HepG2 (cell line): ENCODE data around the gene TMEM185A. TPM values are rescaled to one million over a fixed set of nuclear protein-coding genes. Genes with fewer than 3 reads are reported as not detected.

ENCODE experiments used
- ATAC-seq: fragments of 200-7000 bp; cut with Tn5 transposase; 3 replicates; pipeline ENCODE4 v1.9.1; 2020; ENCODE audit warnings: mild to moderate bottlenecking, moderate library complexity
- BruUV-seq: library from RNA; stranded (reverse); fragments of 400-500 nt; replicated peaks from 2 replicates; lab custom pipeline; 2021; lab: Mats Ljungman, UMichigan
- CTCF ChIA-PET: fragments of 300-600 bp; formaldehyde crosslinking; extraction: SDS; loops from one replicate; lab custom pipeline; 2021; ENCODE audit warnings: low total read pairs, inconsistent platforms, low intra/inter-chr PET ratio; lab: Yijun Ruan, JAX
- POLR2A ChIA-PET: fragments of 350-600 bp; sonication (Branson Sonifier 250); formaldehyde crosslinking; loops from one replicate; lab custom pipeline; 2020; ENCODE audit warnings: antibody characterized with exemption, inconsistent platforms; lab: Yijun Ruan, JAX
- DNase-seq: peaks from one replicate; pipeline ENCODE4 v3.0.0-alpha.2; 2015; ENCODE audit warnings: low spot score
- FAIRE-seq: peaks from 3 replicates; lab custom pipeline; 2011; peaks lifted over from hg19 to GRCh38; lab: Jason Lieb, UNC
- H2AFZ ChIP-seq: one replicate; pipeline ENCODE4 v1.6.1; 2011; ENCODE audit warnings: low read length, inconsistent platforms
- H3K27ac ChIP-seq: fragments of 300-600 bp; 3 replicates; pipeline ENCODE4 v1.8.0; 2011; ENCODE audit warnings: mixed run types, mild to moderate bottlenecking, mixed read lengths, low read length, inconsistent platforms; ENCODE audit not compliant: insufficient read depth; ENCODE audit errors: extremely low read length
- H3K27me3 ChIP-seq, 2 experiments: fragments of 200-600 bp in 1 of 2; 2 replicates in 1 of 2; 3 replicates in 1 of 2; pipeline versions ENCODE4 v1.6.0 to v1.8.0; 2011; ENCODE audit warnings: low read length in 2 of 2, mild to moderate bottlenecking in 2 of 2, moderate library complexity in 2 of 2, inconsistent platforms in 1 of 2; ENCODE audit not compliant: insufficient read depth in 2 of 2, control insufficient read depth in 1 of 2
- H3K36me3 ChIP-seq, 2 experiments: fragments of 200-600 bp in 1 of 2; replicated peaks in 1 of 2; 2 replicates in 1 of 2; 3 replicates in 1 of 2; pipeline versions ENCODE4 v1.5.1 to v1.8.0; 2011; ENCODE audit warnings: low read length in 2 of 2, inconsistent platforms in 1 of 2; ENCODE audit not compliant: insufficient read depth in 2 of 2, control insufficient read depth in 1 of 2
- H3K4me1 ChIP-seq: 2 replicates; pipeline ENCODE4 v1.5.1; 2012; ENCODE audit warnings: low read length, inconsistent platforms; ENCODE audit not compliant: insufficient read depth
- H3K4me2 ChIP-seq: 2 replicates; pipeline ENCODE4 v1.6.0; 2011; ENCODE audit warnings: low read depth, low read length, inconsistent platforms
- H3K4me3 ChIP-seq, 3 experiments: fragments of 200-600 bp in 1 of 3; sonication (generic), shearing (Covaris generic) in 1 of 3; replicated peaks in 1 of 3; 2 replicates each; pipeline ENCODE4 v1.5.1; 2011 to 2016; ENCODE audit warnings: low read length in 3 of 3, inconsistent platforms in 2 of 3, low read depth in 2 of 3, mild to moderate bottlenecking in 2 of 3, control low read depth in 1 of 3, mixed read lengths in 1 of 3; ENCODE audit not compliant: insufficient read depth in 1 of 3
- H3K79me2 ChIP-seq: one replicate; pipeline ENCODE4 v1.6.1; 2011; ENCODE audit warnings: low read length, inconsistent platforms; ENCODE audit not compliant: insufficient read depth
- H3K9ac ChIP-seq: 2 replicates; pipeline ENCODE4 v1.6.0; 2011; ENCODE audit warnings: mild to moderate bottlenecking, low read depth, low read length, inconsistent platforms; ENCODE audit not compliant: insufficient read depth
- H3K9me3 ChIP-seq: 2 replicates; pipeline ENCODE4 v1.5.1; 2012; ENCODE audit warnings: mild to moderate bottlenecking, low read length
- H4K20me1 ChIP-seq: 2 replicates; pipeline ENCODE4 v1.6.0; 2011; ENCODE audit warnings: inconsistent platforms, mild to moderate bottlenecking, low read length, moderate library complexity; ENCODE audit not compliant: insufficient read depth
- DMAP1 ChIP-seq: IDR thresholded peaks from 2 replicates; pipeline ENCODE4 v1.6.1; 2016
- EZH2 ChIP-seq: conservative IDR thresholded peaks from 2 replicates; pipeline ENCODE4 v1.6.1; 2012; ENCODE audit warnings: mild to moderate bottlenecking, low read depth, low read length, moderate library complexity
- FLYWCH1 ChIP-seq: sonication (generic); formaldehyde crosslinking; IDR thresholded peaks from 2 replicates; pipeline ENCODE4 v1.8.1; 2023; ENCODE audit warnings: mild to moderate bottlenecking, missing genetic modification reagents
- GTF3A ChIP-seq: sonication (generic); formaldehyde crosslinking; conservative IDR thresholded peaks from 2 replicates; pipeline ENCODE4 v1.4.0; 2020; ENCODE audit warnings: mild to moderate bottlenecking, missing genetic modification reagents
- HNF4A ChIP-seq: sonication (generic); formaldehyde crosslinking; IDR thresholded peaks from 2 replicates; pipeline ENCODE4 v1.4.0; 2020; ENCODE audit warnings: missing genetic modification reagents
- NFE2 ChIP-seq: sonication (generic); formaldehyde crosslinking; IDR thresholded peaks from 2 replicates; pipeline ENCODE4 v1.4.0; 2020; ENCODE audit warnings: missing genetic modification reagents
- SSRP1 ChIP-seq: IDR thresholded peaks from 2 replicates; pipeline ENCODE4 v1.6.1; 2016; ENCODE audit warnings: control low read depth
- TCF12 ChIP-seq, 2 experiments: fragments of 450-650 bp in 1 of 2; sonication (generic) in 1 of 2; formaldehyde crosslinking in 1 of 2; IDR thresholded peaks; 2 replicates each; pipeline versions ENCODE4 v1.6.1 to v1.8.0; 2017 to 2022; ENCODE audit warnings: antibody characterized with exemption in 1 of 2, mild to moderate bottlenecking in 1 of 2, missing genetic modification reagents in 1 of 2, moderate library complexity in 1 of 2
- ZFP41 ChIP-seq: sonication (generic); formaldehyde crosslinking; IDR thresholded peaks from 2 replicates; pipeline ENCODE4 v1.4.0; 2020; ENCODE audit warnings: mild to moderate bottlenecking, missing genetic modification reagents, borderline replicate concordance
- ZNF562 ChIP-seq: sonication (generic); formaldehyde crosslinking; IDR thresholded peaks from 2 replicates; pipeline ENCODE4 v1.8.0; 2022; ENCODE audit warnings: missing genetic modification reagents, borderline replicate concordance
- ZNF83 ChIP-seq: sonication (generic); formaldehyde crosslinking; IDR thresholded peaks from 2 replicates; pipeline ENCODE4 v1.4.0; 2020; ENCODE audit warnings: missing genetic modification reagents, mild to moderate bottlenecking, borderline replicate concordance
- WGBS: methylation state at CpG from one replicate; pipeline ENCODE4 v1.1.6; 2017; ENCODE audit warnings: low lambda C conversion rate; 5-methylcytosine and 5-hydroxymethylcytosine counted together
- in situ Hi-C: cut with HindIII; loops from 2 replicates; pipeline ENCODE4 v1.10.0; 2017; ENCODE audit warnings: low pct_unique_long_range_greater_than_20kb; ENCODE audit not compliant: extremely low pct_ligation_motif_present
- intact Hi-C: fragments of 100-400 bp; cut with micrococcal nuclease; formaldehyde crosslinking; loops from one replicate; pipeline ENCODE4 v1.10.0; 2022; ENCODE audit not compliant: unreplicated experiment
- polyA plus RNA-seq, 8 experiments: library from polyadenylated mRNA; depleted of rRNA in 3 of 8; stranded (reverse) in 7 of 8; unstranded in 1 of 8; fragments of >200 nt; fragmentation: Illumina TruSeq in 4 of 8; extraction: Trizol in 4 of 8; gene quantifications; 2 replicates each; pipeline versions ENCODE4 v1.2.1 to v1.2.3, GENCODE V29; 2011 to 2016; ENCODE audit warnings: low read depth in 4 of 8, missing spikeins in 1 of 8, mixed read lengths in 1 of 8; ENCODE audit not compliant: insufficient read depth in 1 of 8
- total RNA-seq, 5 experiments: library from RNA; depleted of rRNA; stranded (reverse); fragments of >200 nt; fragmentation: Illumina TruSeq; extraction: Trizol; gene quantifications; 2 replicates each; pipeline ENCODE4 v1.2.3, GENCODE V29; 2016; ENCODE audit warnings: low read depth in 1 of 5
- TF ChIP-seq, protein P1 (sequence below), 2 experiments: sonication (generic) in 1 of 2; formaldehyde crosslinking in 1 of 2; IDR thresholded peaks; 2 replicates each; pipeline versions ENCODE4 v1.6.1 to v1.9.0; 2014 to 2022; ENCODE audit warnings: antibody characterized with exemption in 1 of 2, borderline replicate concordance in 1 of 2, inconsistent platforms in 1 of 2, low read depth in 1 of 2, missing genetic modification reagents in 1 of 2
- TF ChIP-seq, protein P2 (sequence below): IDR thresholded peaks from 2 replicates; pipeline ENCODE4 v1.6.1; 2016; ENCODE audit warnings: low read depth
- TF ChIP-seq, protein P3 (sequence below): sonication (generic); formaldehyde crosslinking; IDR thresholded peaks from 2 replicates; pipeline ENCODE4 v1.4.0; 2020; ENCODE audit warnings: missing genetic modification reagents

Gene TMEM185A
- total and polyA plus RNA-seq, 2 of the 13 experiments (the other 11 are each of a cell fraction or from before 2014, with no cell fraction given) = 5.9 to 10.5 TPM

DNA sequence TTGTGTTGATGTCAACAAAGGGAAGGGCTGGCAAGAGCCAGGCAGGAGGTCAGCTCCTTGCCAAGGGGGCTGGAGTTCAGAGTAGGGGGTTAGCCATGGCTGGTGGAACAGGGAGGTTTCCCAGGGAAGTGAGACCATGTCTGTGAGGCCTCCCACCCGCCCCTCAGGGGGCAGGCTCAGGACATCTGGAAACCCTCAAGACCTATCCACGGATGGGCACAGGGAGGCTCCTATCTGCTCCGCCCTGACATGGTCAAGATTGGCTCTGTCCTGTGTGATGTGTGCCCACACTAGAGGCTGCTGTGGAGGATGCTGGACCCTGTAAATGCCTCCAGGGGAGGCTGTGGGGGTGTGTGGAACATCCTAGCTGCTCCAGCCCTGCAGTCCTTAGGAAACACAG, 8.0 kb upstream of the TMEM185A start:
- intact Hi-C loops (no loop called here), in situ Hi-C loops (no loop called here)
- no peak overlapping the region for H3K4me2 ChIP-seq
- no peaks in the 10 kb centered on the region; a peak in 1 of 5 replicates for H3K27me3 ChIP-seq
- ChIA-PET CTCF (no interaction called here), POLR2A (no interaction called here)
- no peak for DNase-seq
- H3K79me2 ChIP-seq = no peaks in the 10 kb centered on the region
- H3K27ac ChIP-seq = no peak overlapping the region
- no peak for FAIRE-seq
- BruUV-seq = no TSS peak
- H3K36me3 ChIP-seq = no peaks in the 10 kb centered on the region
- no peak overlapping the region for H3K9ac ChIP-seq
- H4K20me1 ChIP-seq = no peaks in the 10 kb centered on the region
- ATAC-seq = no peak
- no peak overlapping the region for H3K4me3 ChIP-seq
- H3K9me3 ChIP-seq = no peaks in the 10 kb centered on the region
- no CpG with 5 or more reads among the region's 3 CpGs for WGBS
- no peak overlapping the region for H2AFZ ChIP-seq
- no peaks in the 10 kb centered on the region for H3K4me1 ChIP-seq
- no peak for TF ChIP-seq SSRP1 (CRISPR knock-in tag)
- no peak for TF ChIP-seq EZH2
- TF ChIP-seq HNF4A = no peak
- no peak for TF ChIP-seq ZNF562 (CRISPR knock-in tag)
- no peak for TF ChIP-seq TCF12 (IDR thresholded peaks at IDR 0.05)
- no peak for TF ChIP-seq TCF12 (CRISPR knock-in tag; IDR thresholded peaks at IDR 0.05)
- no peak for TF ChIP-seq NFE2 (CRISPR knock-in tag)
- TF ChIP-seq, protein P1, sequence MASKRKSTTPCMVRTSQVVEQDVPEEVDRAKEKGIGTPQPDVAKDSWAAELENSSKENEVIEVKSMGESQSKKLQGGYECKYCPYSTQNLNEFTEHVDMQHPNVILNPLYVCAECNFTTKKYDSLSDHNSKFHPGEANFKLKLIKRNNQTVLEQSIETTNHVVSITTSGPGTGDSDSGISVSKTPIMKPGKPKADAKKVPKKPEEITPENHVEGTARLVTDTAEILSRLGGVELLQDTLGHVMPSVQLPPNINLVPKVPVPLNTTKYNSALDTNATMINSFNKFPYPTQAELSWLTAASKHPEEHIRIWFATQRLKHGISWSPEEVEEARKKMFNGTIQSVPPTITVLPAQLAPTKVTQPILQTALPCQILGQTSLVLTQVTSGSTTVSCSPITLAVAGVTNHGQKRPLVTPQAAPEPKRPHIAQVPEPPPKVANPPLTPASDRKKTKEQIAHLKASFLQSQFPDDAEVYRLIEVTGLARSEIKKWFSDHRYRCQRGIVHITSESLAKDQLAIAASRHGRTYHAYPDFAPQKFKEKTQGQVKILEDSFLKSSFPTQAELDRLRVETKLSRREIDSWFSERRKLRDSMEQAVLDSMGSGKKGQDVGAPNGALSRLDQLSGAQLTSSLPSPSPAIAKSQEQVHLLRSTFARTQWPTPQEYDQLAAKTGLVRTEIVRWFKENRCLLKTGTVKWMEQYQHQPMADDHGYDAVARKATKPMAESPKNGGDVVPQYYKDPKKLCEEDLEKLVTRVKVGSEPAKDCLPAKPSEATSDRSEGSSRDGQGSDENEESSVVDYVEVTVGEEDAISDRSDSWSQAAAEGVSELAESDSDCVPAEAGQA (IDR thresholded peaks at IDR 0.05; ENCODE audit: low read depth) = no peak
- TF ChIP-seq, protein P1 (CRISPR knock-in tag; IDR thresholded peaks at IDR 0.05; ENCODE audit: borderline replicate concordance) = no peak
- TF ChIP-seq, protein P2, sequence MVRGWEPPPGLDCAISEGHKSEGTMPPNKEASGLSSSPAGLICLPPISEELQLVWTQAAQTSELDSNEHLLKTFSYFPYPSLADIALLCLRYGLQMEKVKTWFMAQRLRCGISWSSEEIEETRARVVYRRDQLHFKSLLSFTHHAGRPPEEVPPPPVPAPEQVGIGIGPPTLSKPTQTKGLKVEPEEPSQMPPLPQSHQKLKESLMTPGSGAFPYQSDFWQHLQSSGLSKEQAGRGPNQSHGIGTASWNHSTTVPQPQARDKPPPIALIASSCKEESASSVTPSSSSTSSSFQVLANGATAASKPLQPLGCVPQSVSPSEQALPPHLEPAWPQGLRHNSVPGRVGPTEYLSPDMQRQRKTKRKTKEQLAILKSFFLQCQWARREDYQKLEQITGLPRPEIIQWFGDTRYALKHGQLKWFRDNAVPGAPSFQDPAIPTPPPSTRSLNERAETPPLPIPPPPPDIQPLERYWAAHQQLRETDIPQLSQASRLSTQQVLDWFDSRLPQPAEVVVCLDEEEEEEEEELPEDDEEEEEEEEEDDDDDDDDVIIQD (CRISPR knock-in tag) = no peak
- TF ChIP-seq FLYWCH1 (CRISPR knock-in tag) = no peak
- no peak for TF ChIP-seq DMAP1 (CRISPR knock-in tag)
- TF ChIP-seq ZFP41 (CRISPR knock-in tag) = no peak
- no peak for TF ChIP-seq GTF3A
- no peak for TF ChIP-seq ZNF83 (CRISPR knock-in tag)
- TF ChIP-seq, protein P3, sequence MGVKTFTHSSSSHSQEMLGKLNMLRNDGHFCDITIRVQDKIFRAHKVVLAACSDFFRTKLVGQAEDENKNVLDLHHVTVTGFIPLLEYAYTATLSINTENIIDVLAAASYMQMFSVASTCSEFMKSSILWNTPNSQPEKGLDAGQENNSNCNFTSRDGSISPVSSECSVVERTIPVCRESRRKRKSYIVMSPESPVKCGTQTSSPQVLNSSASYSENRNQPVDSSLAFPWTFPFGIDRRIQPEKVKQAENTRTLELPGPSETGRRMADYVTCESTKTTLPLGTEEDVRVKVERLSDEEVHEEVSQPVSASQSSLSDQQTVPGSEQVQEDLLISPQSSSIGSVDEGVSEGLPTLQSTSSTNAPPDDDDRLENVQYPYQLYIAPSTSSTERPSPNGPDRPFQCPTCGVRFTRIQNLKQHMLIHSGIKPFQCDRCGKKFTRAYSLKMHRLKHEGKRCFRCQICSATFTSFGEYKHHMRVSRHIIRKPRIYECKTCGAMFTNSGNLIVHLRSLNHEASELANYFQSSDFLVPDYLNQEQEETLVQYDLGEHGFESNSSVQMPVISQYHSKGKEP (CRISPR knock-in tag) = no peak
